Hepatocyte (in vitro differentiated cells): ENCODE results near the gene LIPF.

Experiments
- CTCF ChIP-seq: fragments of 200-600 bp; sonication (generic); IDR thresholded peaks from 2 replicates; pipeline ENCODE4 v1.5.1; 2016; ENCODE audit warnings: antibody characterized with exemption, mild to moderate bottlenecking; ENCODE audit not compliant: poor library complexity
- EZH2 ChIP-seq: fragments of 200-600 bp; sonication (generic); IDR thresholded peaks from 2 replicates; pipeline ENCODE4 v1.6.1; 2016; ENCODE audit warnings: antibody characterized with exemption, mild to moderate bottlenecking, borderline replicate concordance

DNA sequence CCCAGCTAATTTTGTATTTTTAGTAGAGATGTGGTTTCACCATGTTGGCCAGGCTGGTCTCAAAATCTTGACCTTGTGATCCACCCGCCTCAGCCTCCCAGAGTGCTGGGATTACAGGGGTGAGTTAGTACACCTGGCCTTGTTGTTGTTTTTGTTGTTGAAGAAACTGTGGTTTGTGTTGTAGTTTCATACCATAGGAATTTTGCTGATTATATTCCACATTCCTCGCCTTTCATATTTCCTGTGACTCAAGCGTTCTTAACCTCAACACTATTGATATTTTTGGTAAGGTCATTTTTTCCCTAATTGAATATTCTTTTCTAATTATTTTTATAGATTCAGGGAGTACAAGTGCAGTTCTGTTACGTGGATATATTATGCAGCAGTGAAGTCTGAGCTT is 16.7 kb downstream of the LIPF start:
- TF ChIP-seq EZH2 (no peak), CTCF (no peak)
